Natural killer cell (primary cell): Measurements from ENCODE around the gene RFT1. TPM values are rescaled to one million over a fixed set of nuclear protein-coding genes. Genes with fewer than 3 reads are reported as not detected.

Experiments
- ATAC-seq, 3 donors: fragments of 150-1000 bp in 2 of 3; fragments of 200-7000 bp in 1 of 3; cut with Tn5 transposase; 1 replicate in 1 of 3; 2 replicates in 2 of 3; pipeline ENCODE4 v1.10.0; 2021; ENCODE audit warnings: mild to moderate bottlenecking in 2 of 3, moderate library complexity in 2 of 3
- DNase-seq, 2 donors: peaks; one replicate each; pipeline versions ENCODE4 v3.0.0 to v3.0.0-alpha.2; 2013 to 2021; ENCODE audit warnings: mixed read lengths in 1 of 2
- H3K27ac ChIP-seq: one replicate; pipeline ENCODE4 v1.5.1; 2013; ENCODE audit warnings: mild to moderate bottlenecking, low read length
- H3K27me3 ChIP-seq: one replicate; pipeline ENCODE4 v1.6.1; 2013; ENCODE audit warnings: low read length; ENCODE audit not compliant: control insufficient read depth, insufficient read depth
- H3K36me3 ChIP-seq: one replicate; pipeline ENCODE4 v1.6.1; 2013; ENCODE audit warnings: low read length; ENCODE audit not compliant: control insufficient read depth, insufficient read depth
- H3K4me1 ChIP-seq: one replicate; pipeline ENCODE4 v1.6.1; 2013; ENCODE audit warnings: low read length; ENCODE audit not compliant: control insufficient read depth, insufficient read depth
- H3K4me3 ChIP-seq: one replicate; pipeline ENCODE4 v1.5.1; 2013; ENCODE audit warnings: low read length
- H3K9me3 ChIP-seq: one replicate; pipeline ENCODE4 v1.6.1; 2013; ENCODE audit warnings: low read length; ENCODE audit not compliant: control insufficient read depth, insufficient read depth
- H3K27ac Mint-ChIP-seq, 2 donors: one replicate each; pipeline ENCODE4 v1.8.0; 2022; ENCODE audit warnings: mild to moderate bottlenecking in 2 of 2, mixed read lengths in 2 of 2, moderate library complexity in 1 of 2
- H3K27me3 Mint-ChIP-seq, 2 donors: one replicate each; pipeline ENCODE4 v1.8.0; 2022; ENCODE audit warnings: low read depth in 2 of 2, mixed read lengths in 2 of 2
- H3K36me3 Mint-ChIP-seq: one replicate; pipeline ENCODE4 v1.8.0; 2022; ENCODE audit warnings: mixed read lengths
- H3K4me1 Mint-ChIP-seq, 2 donors: one replicate each; pipeline ENCODE4 v1.8.0; 2022; ENCODE audit warnings: mixed read lengths in 2 of 2
- H3K4me3 Mint-ChIP-seq: one replicate; pipeline ENCODE4 v1.8.0; 2022; ENCODE audit warnings: mild to moderate bottlenecking, moderate library complexity, mixed read lengths
- H3K9me3 Mint-ChIP-seq, 2 donors: one replicate each; pipeline ENCODE4 v1.8.0; 2022; ENCODE audit warnings: mixed read lengths in 2 of 2
- CTCF ChIP-seq: fragments of 200-600 bp; IDR thresholded peaks from one replicate; pipeline ENCODE4 v1.8.0; 2022; ENCODE audit warnings: antibody characterized with exemption
- whole genome bisulfite sequencing: methylation state at CpG from one replicate; pipeline ENCODE4 v1.1.7; 2013; ENCODE audit warnings: missing lambda C conversion rate; ENCODE audit not compliant: insufficient coverage; 5-methylcytosine and 5-hydroxymethylcytosine counted together
- intact Hi-C: fragments of 100-400 bp; cut with micrococcal nuclease; formaldehyde crosslinking; loops from one replicate; pipeline ENCODE4 v1.14.2; 2022
- total RNA-seq, 4 donors: library from RNA; stranded (reverse); fragments of 120-200 nt in 1 of 4; gene quantifications; one replicate each; pipeline versions ENCODE4 v1.2.3 to v1.2.4, GENCODE V29; 2013 to 2022

Gene RFT1
- total RNA-seq, 3 donors from 2014 or later (not counting 1 experiment from before 2014, with no cell fraction given): 13.3 to 17.2 (median 14.1) TPM

DNA sequence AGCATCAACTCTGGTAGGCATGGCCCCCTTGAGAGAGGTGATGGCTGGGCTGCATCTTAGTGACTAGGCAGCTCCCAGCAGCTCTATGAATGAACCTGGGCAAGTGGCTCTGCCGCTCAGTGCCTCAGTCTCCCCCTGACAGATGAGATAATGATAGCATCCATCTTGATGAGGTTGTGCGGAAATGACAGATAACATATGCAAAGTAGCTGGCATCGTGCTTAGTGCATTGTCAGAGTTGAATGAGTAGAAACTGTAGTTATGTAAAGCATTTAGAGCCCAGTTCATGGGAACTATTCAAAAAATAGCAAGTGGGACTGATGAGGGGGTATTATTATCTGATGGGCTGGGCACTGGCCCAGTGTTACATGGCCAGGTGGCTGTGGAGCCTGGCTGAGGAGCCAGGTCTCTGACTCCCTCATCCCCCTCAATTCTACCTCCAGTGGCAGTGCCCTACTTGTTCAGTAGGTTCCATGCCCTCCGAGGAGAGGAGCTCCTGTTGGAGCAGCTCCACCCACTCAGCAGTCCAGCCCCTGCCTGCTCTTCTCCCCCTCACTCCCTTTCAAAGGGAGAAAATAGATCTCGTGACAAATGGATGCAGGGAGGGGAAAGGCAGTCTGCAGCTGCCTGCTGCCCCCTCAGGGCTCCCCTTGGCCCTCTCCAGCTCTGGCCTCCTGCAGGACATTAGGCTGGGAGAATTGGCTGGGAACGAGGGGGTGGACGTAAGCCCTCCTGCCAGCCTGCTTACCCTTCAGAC, 37.4 kb upstream of the RFT1 start:
- no peak for ATAC-seq
- Histone ChIP-seq H3K4me1 (peaks cover 100% of the 10 kb centered on the region), H3K36me3 (peaks cover 2% of the 10 kb centered on the region), H3K27ac (peak overlapping the region; percentile 22), H3K27me3 (no peaks in the 10 kb centered on the region), H3K4me3 (no peak overlapping the region), H3K9me3 (no peaks in the 10 kb centered on the region)
- intact Hi-C loops: no loop called here
- H3K9me3 Mint-ChIP-seq: no peaks in the 10 kb centered on the region
- H3K27me3 Mint-ChIP-seq: no peaks in the 10 kb centered on the region
- H3K27ac Mint-ChIP-seq: peak overlapping the region in 1 of 2 donors; percentile 76
- no peak for TF ChIP-seq CTCF
- WGBS: 82% methylated on average over 7 of the region's 7 CpGs
- no peaks in the 10 kb centered on the region for H3K36me3 Mint-ChIP-seq
- H3K4me1 Mint-ChIP-seq: peaks cover 61 to 87% of the 10 kb centered on the region in 2 donors
- H3K4me3 Mint-ChIP-seq: peak overlapping the region; percentile 61
- DNase-seq: no peak

- Histone ChIP-seq H3K27ac (peak overlapping the region; percentile 22), H3K9me3 (no peaks in the 10 kb centered on the region), H3K27me3 (no peaks in the 10 kb centered on the region), H3K36me3 (no peaks in the 10 kb centered on the region), H3K4me3 (no peak overlapping the region), H3K4me1 (peaks cover 99% of the 10 kb centered on the region)
- TF ChIP-seq CTCF: no peak
- H3K4me1 Mint-ChIP-seq: peaks cover 60 to 87% of the 10 kb centered on the region in 2 donors
- no peaks in the 10 kb centered on the region for H3K36me3 Mint-ChIP-seq
- no peak overlapping the region for H3K4me3 Mint-ChIP-seq
- ATAC-seq (no peak), DNase-seq (no peak)
- intact Hi-C loops: no loop called here
- no peaks in the 10 kb centered on the region for H3K27me3 Mint-ChIP-seq
- peak overlapping the region in 1 of 2 donors; percentile 22 for H3K27ac Mint-ChIP-seq
- no peaks in the 10 kb centered on the region for H3K9me3 Mint-ChIP-seq
- WGBS: 26% methylated on average over 9 of the region's 9 CpGs
Observed at GRCh38 chr3:53166781-53167291, 36.6 kb upstream of the RFT1 start.

GRCh38 chr3:53166206-53166605, 36.0 kb upstream of the RFT1 start:
- ATAC-seq (no peak), DNase-seq (no peak)
- H3K9me3 Mint-ChIP-seq: no peaks in the 10 kb centered on the region
- TF ChIP-seq CTCF: no peak
- H3K4me3 ChIP-seq: no peak overlapping the region
- no peaks in the 10 kb centered on the region for H3K36me3 Mint-ChIP-seq
- intact Hi-C loops: no loop called here
- no peaks in the 10 kb centered on the region for H3K36me3 ChIP-seq
- H3K27ac ChIP-seq: no peak overlapping the region
- no peaks in the 10 kb centered on the region for H3K27me3 Mint-ChIP-seq
- H3K4me1 Mint-ChIP-seq: peaks cover 60 to 85% of the 10 kb centered on the region in 2 donors
- WGBS: 84% methylated on average over 3 of the region's 4 CpGs
- H3K9me3 ChIP-seq: no peaks in the 10 kb centered on the region
- peaks cover 93% of the 10 kb centered on the region for H3K4me1 ChIP-seq
- peak overlapping the region in 1 of 2 donors; percentile 22 for H3K27ac Mint-ChIP-seq
- no peaks in the 10 kb centered on the region for H3K27me3 ChIP-seq
- no peak overlapping the region for H3K4me3 Mint-ChIP-seq
